ENCODE measurements around the gene PFKP.

GRCh38 chr10:3077509-3077908, 10.2 kb downstream of the PFKP start:
- TF ChIP-seq CTCF (IDR thresholded peaks at IDR 0.05; ENCODE audit: low read depth, low read length), result no peak
- TF ChIP-seq EZH2phosphoT487 (IDR thresholded peaks at IDR 0.05; ENCODE audit: low read depth), result no peak

Measured in OCI-LY3 (cell line).